GM19193 (cell line): ENCODE measurements around the gene NCAPD2.
A peak's percentile ranks its signal among the peaks of the same experiment; 100 is the strongest.

ENCODE experiments used
- POLR2A ChIP-seq: IDR thresholded peaks from 4 replicates; pipeline ENCODE4 v1.6.1; 2011; ENCODE audit not compliant: insufficient read depth, insufficient read length; ENCODE audit errors: extremely low read depth

Gene NCAPD2, protein sequence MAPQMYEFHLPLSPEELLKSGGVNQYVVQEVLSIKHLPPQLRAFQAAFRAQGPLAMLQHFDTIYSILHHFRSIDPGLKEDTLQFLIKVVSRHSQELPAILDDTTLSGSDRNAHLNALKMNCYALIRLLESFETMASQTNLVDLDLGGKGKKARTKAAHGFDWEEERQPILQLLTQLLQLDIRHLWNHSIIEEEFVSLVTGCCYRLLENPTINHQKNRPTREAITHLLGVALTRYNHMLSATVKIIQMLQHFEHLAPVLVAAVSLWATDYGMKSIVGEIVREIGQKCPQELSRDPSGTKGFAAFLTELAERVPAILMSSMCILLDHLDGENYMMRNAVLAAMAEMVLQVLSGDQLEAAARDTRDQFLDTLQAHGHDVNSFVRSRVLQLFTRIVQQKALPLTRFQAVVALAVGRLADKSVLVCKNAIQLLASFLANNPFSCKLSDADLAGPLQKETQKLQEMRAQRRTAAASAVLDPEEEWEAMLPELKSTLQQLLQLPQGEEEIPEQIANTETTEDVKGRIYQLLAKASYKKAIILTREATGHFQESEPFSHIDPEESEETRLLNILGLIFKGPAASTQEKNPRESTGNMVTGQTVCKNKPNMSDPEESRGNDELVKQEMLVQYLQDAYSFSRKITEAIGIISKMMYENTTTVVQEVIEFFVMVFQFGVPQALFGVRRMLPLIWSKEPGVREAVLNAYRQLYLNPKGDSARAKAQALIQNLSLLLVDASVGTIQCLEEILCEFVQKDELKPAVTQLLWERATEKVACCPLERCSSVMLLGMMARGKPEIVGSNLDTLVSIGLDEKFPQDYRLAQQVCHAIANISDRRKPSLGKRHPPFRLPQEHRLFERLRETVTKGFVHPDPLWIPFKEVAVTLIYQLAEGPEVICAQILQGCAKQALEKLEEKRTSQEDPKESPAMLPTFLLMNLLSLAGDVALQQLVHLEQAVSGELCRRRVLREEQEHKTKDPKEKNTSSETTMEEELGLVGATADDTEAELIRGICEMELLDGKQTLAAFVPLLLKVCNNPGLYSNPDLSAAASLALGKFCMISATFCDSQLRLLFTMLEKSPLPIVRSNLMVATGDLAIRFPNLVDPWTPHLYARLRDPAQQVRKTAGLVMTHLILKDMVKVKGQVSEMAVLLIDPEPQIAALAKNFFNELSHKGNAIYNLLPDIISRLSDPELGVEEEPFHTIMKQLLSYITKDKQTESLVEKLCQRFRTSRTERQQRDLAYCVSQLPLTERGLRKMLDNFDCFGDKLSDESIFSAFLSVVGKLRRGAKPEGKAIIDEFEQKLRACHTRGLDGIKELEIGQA (N-terminal part only)

GRCh38 chr12:6493497-6494257, at the start of gene NCAPD2:
Gene NCAPD2 (plus strand): TSS chr12:6494102. CDS start chr12:6495099, 997 bp downstream.
- TF ChIP-seq POLR2A, result peak; percentile 73

- TF ChIP-seq POLR2A, result peak; percentile 67
These were observed 48.9 kb upstream of the NCAPD2 start, which contains the start of gene CD27 for GRCh38 chr12:6444704-6445688. Gene CD27 (plus strand): TSS chr12:6444955. CDS start chr12:6445096, 141 bp downstream.

GRCh38 chr12:6450091-6450868, 43.6 kb upstream of the NCAPD2 start:
- TF ChIP-seq POLR2A, result no peak

DNA sequence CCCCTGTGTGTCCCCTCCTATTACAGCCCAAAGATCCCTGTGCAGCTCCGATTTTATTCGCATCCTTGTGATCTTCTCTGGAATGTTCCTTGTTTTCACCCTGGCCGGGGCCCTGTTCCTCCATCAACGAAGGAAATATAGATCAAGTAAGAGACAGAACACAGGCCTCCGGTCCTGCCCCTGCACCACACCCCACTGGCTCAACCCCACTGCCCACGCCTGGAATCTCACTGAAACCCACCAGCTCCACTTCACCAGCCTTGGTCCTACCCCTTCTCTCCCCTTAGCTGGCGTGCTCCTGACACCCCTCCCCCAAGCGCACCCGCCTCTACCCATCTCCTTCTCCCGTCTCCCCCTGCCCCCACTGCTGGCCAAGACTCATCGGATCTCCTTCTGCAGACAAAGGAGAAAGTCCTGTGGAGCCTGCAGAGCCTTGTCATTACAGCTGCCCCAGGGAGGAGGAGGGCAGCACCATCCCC, 43.0 kb upstream of the NCAPD2 start:
- no peak for TF ChIP-seq POLR2A

DNA sequence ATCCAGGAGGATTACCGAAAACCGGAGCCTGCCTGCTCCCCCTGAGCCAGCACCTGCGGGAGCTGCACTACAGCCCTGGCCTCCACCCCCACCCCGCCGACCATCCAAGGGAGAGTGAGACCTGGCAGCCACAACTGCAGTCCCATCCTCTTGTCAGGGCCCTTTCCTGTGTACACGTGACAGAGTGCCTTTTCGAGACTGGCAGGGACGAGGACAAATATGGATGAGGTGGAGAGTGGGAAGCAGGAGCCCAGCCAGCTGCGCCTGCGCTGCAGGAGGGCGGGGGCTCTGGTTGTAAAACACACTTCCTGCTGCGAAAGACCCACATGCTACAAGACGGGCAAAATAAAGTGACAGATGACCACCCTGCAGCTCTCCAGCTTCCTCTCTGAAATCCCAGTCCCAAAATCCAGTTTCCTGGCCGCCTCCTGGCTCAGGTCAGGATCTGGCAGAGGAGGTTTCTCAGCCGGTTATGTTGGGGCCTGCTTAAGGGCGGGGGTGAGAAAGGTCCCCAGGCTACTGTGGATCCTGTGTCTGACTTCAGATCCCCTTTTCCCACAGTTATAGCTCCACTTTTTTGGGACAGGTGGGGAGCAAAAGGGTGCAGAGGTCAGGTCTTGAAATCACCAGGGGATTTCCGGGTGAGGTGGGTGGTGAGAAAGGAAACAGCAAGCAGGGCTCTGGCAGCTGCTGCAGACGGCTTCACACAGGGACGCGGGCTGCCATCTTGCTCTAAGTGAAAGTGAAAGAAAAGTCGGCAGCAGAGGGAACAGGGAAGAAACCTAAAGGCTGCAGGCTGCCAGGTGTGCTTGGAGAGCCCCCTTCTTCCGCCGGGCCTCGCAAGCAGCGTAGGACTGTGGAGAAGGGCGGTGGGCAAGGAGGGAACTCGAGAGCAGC, 42.3 kb upstream of the NCAPD2 start, which contains the start of gene TAPBPL:
Gene TAPBPL, plus strand, starts transcription at position 695 of the 897 bp plus-strand sequence. CDS start 207 bp downstream, outside the sequence.
- TF ChIP-seq POLR2A, result peak; percentile 57

DNA sequence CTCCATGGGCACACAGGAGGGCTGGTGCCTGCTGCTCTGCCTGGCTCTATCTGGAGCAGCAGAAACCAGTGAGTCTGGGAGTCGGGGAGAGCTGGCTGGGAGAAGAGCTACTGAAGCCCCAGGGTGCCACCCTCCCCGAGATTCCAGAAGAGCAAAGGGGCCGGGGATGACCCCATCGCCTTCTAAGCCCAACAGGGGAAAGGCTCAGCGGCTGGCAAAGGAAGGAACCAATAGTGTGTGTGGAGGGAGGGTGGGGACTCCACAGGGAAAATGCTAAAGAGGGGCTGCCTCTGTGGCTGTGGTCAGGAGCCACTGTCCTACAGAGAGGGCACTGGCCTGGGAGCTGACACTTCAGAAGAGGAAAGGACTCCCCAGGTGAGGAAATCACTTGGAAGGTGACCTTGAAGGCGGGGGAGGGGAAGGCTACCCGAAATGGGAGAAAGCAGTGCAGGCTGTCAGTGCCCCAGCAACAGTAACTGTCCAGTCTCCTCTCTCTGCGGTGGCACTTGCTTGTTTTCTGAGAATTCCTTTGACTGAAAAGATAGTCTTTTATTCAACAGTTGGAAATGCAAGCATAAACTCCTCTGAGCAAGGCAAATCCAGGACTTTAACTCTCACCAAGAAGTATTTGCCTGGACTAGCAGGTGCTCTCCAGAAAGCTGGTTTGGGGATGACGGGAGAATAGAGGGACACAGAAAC, 41.5 kb upstream of the NCAPD2 start:
- TF ChIP-seq POLR2A, result no peak

DNA sequence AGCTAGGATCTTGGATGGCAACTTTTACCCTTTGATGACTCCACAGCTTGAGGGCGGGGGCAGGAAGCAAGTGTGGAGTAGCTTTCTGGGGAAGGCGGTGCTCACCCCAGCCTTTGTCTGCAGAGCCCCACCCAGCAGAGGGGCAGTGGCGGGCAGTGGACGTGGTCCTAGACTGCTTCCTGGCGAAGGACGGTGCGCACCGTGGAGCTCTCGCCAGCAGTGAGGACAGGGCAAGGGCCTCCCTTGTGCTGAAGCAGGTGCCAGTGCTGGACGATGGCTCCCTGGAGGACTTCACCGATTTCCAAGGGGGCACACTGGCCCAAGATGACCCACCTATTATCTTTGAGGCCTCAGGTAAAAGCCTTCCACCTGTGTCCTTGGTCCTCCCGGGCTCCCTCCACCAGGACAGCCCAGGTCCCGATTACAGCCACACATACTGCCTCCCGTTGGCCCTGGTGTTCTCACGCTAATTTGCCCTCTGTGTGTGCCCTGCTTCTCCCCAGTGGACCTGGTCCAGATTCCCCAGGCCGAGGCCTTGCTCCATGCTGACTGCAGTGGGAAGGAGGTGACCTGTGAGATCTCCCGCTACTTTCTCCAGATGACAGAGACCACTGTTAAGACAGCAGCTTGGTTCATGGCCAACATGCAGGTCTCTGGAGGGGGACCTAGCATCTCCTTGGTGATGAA, 40.8 kb upstream of the NCAPD2 start:
- peak; percentile 27 for TF ChIP-seq POLR2A

- peak; percentile 25 for TF ChIP-seq POLR2A
These were observed 36.5 kb upstream of the NCAPD2 start for GRCh38 chr12:6457220-6457945.

DNA sequence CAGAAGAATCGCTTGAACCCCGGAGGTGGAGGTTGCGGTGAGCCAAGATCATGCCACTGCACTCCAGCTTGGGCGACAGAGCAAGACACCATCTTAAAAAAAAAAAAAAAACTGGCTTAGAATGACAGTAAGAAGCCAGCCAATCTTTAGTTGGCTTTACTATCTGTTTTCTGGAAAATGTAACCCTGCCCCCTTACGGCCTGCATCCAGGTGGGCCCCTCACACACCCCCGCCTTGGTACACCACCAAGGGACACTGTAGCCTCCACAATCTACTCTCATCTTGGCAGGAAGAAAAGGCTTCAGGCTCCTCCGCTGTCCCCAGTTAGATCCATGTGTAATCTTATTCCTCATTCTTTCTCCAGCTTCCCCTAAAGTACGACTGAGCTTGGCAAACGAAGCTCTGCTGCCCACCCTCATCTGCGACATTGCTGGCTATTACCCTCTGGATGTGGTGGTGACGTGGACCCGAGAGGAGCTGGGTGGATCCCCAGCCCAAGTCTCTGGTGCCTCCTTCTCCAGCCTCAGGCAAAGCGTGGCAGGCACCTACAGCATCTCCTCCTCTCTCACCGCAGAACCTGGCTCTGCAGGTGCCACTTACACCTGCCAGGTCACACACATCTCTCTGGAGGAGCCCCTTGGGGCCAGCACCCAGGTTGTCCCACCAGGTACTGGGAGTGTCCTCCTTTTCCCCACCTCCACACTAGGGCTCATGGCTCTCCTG, 35.5 kb upstream of the NCAPD2 start:
- TF ChIP-seq POLR2A, result no peak

DNA sequence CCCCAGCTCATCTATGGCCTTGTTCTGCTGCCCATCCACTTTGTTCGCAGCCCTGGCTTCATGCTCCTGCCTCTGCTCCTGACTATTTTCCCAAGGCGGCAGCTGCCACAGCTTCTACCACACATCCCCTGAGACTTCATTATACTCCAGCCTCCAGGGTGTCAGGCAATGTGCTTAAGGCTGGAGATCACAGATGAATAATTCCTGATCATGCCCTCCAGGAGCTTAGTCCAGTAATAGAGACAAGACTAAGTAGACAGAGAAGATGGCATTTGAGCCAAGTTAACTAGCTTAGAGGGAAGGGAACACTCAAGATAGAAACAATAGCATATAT, 34.9 kb upstream of the NCAPD2 start:
- TF ChIP-seq POLR2A, result no peak
